ENCODE data around the gene FBXL5. TPM values are rescaled to one million over a fixed set of nuclear protein-coding genes. Genes with fewer than 3 reads are reported as not detected.

The FBXL5 gene
- total RNA-seq, 1 donor from 2014 or later: 92.2 TPM

GRCh38 chr4:15575966-15576365 lies 79.2 kb downstream of the FBXL5 start:
- H3K27me3 ChIP-seq (ENCODE audit: insufficient read depth, low read length): no peaks in the 10 kb centered on the region
- H3K27ac Mint-ChIP-seq (ENCODE audit: unreplicated experiment): no peak overlapping the region

GRCh38 chr4:15569746-15570145 lies 85.4 kb downstream of the FBXL5 start:
- Histone ChIP-seq H4K20me1 (ENCODE audit: insufficient read depth, low read length) (no peaks in the 10 kb centered on the region), H3K4me3 (ENCODE audit: insufficient read depth, low read depth, low read length) (no peak overlapping the region), H2AFZ (ENCODE audit: low read depth, low read length) (no peak overlapping the region), H3K9me3 (ENCODE audit: insufficient read depth, low read depth, low read length) (no peaks in the 10 kb centered on the region), H3K4me2 (ENCODE audit: low read length) (no peak overlapping the region), H3K27me3 (ENCODE audit: insufficient read depth, low read length) (no peaks in the 10 kb centered on the region), H3K36me3 (ENCODE audit: insufficient read depth, low read length) (peaks cover 4% of the 10 kb centered on the region), H3K4me1 (ENCODE audit: insufficient read depth, low read length) (no peaks in the 10 kb centered on the region), H3K79me2 (ENCODE audit: insufficient read depth, low read length) (no peaks in the 10 kb centered on the region), H3K9ac (ENCODE audit: low read length) (no peak overlapping the region), H3K27ac (ENCODE audit: low read depth, low read length) (no peak overlapping the region)
- Mint-ChIP-seq H3K36me3 (ENCODE audit: low read depth, unreplicated experiment) (peaks cover 27% of the 10 kb centered on the region), H3K4me3 (ENCODE audit: unreplicated experiment) (no peak overlapping the region), H3K4me1 (ENCODE audit: low read depth, unreplicated experiment) (peaks cover 3% of the 10 kb centered on the region), H3K27ac (ENCODE audit: unreplicated experiment) (no peak overlapping the region), H3K27me3 (ENCODE audit: low read depth, unreplicated experiment) (no peaks in the 10 kb centered on the region), H3K9me3 (ENCODE audit: unreplicated experiment) (no peaks in the 10 kb centered on the region)
- no peak for FAIRE-seq
- no peak for DNase-seq (ENCODE audit: low read depth)
- TF ChIP-seq EZH2 (IDR thresholded peaks at IDR 0.05; ENCODE audit: insufficient read depth, low read length) (no peak), CTCF (IDR thresholded peaks at IDR 0.05; ENCODE audit: insufficient read depth, low read depth, low read length) (no peak)

More at GRCh38 chr4:15575966-15576365, 79.2 kb downstream of the FBXL5 start:
- Histone ChIP-seq H3K79me2 (ENCODE audit: insufficient read depth, low read length) (no peaks in the 10 kb centered on the region), H3K9me3 (ENCODE audit: insufficient read depth, low read depth, low read length) (no peaks in the 10 kb centered on the region), H3K4me3 (ENCODE audit: insufficient read depth, low read depth, low read length) (no peak overlapping the region), H3K36me3 (ENCODE audit: insufficient read depth, low read length) (no peaks in the 10 kb centered on the region), H4K20me1 (ENCODE audit: insufficient read depth, low read length) (no peaks in the 10 kb centered on the region), H3K4me1 (ENCODE audit: insufficient read depth, low read length) (peaks cover 2% of the 10 kb centered on the region), H3K27ac (ENCODE audit: low read depth, low read length) (no peak overlapping the region), H3K9ac (ENCODE audit: low read length) (no peak overlapping the region), H3K4me2 (ENCODE audit: low read length) (no peak overlapping the region), H2AFZ (ENCODE audit: low read depth, low read length) (no peak overlapping the region)
- no peak overlapping the region for H3K4me3 Mint-ChIP-seq (ENCODE audit: unreplicated experiment)
- no peaks in the 10 kb centered on the region for H3K27me3 Mint-ChIP-seq (ENCODE audit: low read depth, unreplicated experiment)
- TF ChIP-seq EZH2 (IDR thresholded peaks at IDR 0.05; ENCODE audit: insufficient read depth, low read length) (no peak), CTCF (IDR thresholded peaks at IDR 0.05; ENCODE audit: insufficient read depth, low read depth, low read length) (no peak)
- no peaks in the 10 kb centered on the region for H3K36me3 Mint-ChIP-seq (ENCODE audit: low read depth, unreplicated experiment)
- FAIRE-seq (peak; percentile 50), DNase-seq (ENCODE audit: low read depth) (peak; percentile 23)
- peaks cover 37% of the 10 kb centered on the region for H3K4me1 Mint-ChIP-seq (ENCODE audit: low read depth, unreplicated experiment)
- no peaks in the 10 kb centered on the region for H3K9me3 Mint-ChIP-seq (ENCODE audit: unreplicated experiment)

GRCh38 chr4:15568821-15569220 lies 86.3 kb downstream of the FBXL5 start:
- DNase-seq (ENCODE audit: low read depth) (no peak), FAIRE-seq (no peak)
- Histone ChIP-seq H3K4me1 (ENCODE audit: insufficient read depth, low read length) (no peaks in the 10 kb centered on the region), H3K79me2 (ENCODE audit: insufficient read depth, low read length) (no peaks in the 10 kb centered on the region), H3K9me3 (ENCODE audit: insufficient read depth, low read depth, low read length) (no peaks in the 10 kb centered on the region), H4K20me1 (ENCODE audit: insufficient read depth, low read length) (no peaks in the 10 kb centered on the region), H3K4me2 (ENCODE audit: low read length) (no peak overlapping the region), H3K27me3 (ENCODE audit: insufficient read depth, low read length) (no peaks in the 10 kb centered on the region), H3K27ac (ENCODE audit: low read depth, low read length) (no peak overlapping the region), H3K36me3 (ENCODE audit: insufficient read depth, low read length) (peaks cover 4% of the 10 kb centered on the region), H3K4me3 (ENCODE audit: insufficient read depth, low read depth, low read length) (no peak overlapping the region), H3K9ac (ENCODE audit: low read length) (no peak overlapping the region), H2AFZ (ENCODE audit: low read depth, low read length) (no peak overlapping the region)
- H3K27ac Mint-ChIP-seq (ENCODE audit: unreplicated experiment): no peak overlapping the region
- no peaks in the 10 kb centered on the region for H3K4me1 Mint-ChIP-seq (ENCODE audit: low read depth, unreplicated experiment)
- no peaks in the 10 kb centered on the region for H3K27me3 Mint-ChIP-seq (ENCODE audit: low read depth, unreplicated experiment)
- no peak overlapping the region for H3K4me3 Mint-ChIP-seq (ENCODE audit: unreplicated experiment)
- no peaks in the 10 kb centered on the region for H3K9me3 Mint-ChIP-seq (ENCODE audit: unreplicated experiment)
- peaks cover 29% of the 10 kb centered on the region for H3K36me3 Mint-ChIP-seq (ENCODE audit: low read depth, unreplicated experiment)
- no peak for TF ChIP-seq CTCF (IDR thresholded peaks at IDR 0.05; ENCODE audit: insufficient read depth, low read depth, low read length)

Data from astrocyte (in vitro differentiated cells and primary cell).